Stimulated activated CD8-positive, alpha-beta memory T cell treated with anti-CD3 and anti-CD28 coated beads, Interleukin-12 subunit alpha, Interleukin-12 subunit beta, amount 100 ng/mL, for 24 hours (primary cell): ENCODE measurements around the gene ANKRD40CL.
A peak's percentile ranks its signal among the peaks of the same experiment; 100 is the strongest.

Experiments used
- DNase-seq: peaks from one replicate; pipeline ENCODE4 v3.0.0-alpha.2; 2020; ENCODE audit errors: extremely low read depth

ANKRD40CL gene

DNA sequence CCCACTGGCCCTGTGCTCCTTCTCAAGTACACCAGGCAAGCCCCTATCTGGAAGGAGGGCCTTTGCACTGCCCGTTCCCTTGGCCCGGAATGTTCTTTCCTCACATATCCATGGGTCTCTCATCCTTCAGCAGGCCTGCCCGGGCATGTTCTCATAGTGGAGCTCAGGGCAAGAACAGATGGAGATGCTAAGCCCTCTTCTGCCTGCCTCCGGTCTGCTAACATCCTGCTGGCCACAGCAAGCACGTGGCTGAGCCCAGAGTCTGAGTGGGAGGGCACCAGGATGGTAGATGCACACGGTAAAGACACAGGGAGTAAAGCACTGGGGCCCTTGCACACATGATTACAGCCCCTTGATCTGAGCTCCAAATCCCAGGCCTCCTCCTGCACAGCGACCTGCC is 19.8 kb upstream of the ANKRD40CL start:
- DNase-seq = no peak

DNA sequence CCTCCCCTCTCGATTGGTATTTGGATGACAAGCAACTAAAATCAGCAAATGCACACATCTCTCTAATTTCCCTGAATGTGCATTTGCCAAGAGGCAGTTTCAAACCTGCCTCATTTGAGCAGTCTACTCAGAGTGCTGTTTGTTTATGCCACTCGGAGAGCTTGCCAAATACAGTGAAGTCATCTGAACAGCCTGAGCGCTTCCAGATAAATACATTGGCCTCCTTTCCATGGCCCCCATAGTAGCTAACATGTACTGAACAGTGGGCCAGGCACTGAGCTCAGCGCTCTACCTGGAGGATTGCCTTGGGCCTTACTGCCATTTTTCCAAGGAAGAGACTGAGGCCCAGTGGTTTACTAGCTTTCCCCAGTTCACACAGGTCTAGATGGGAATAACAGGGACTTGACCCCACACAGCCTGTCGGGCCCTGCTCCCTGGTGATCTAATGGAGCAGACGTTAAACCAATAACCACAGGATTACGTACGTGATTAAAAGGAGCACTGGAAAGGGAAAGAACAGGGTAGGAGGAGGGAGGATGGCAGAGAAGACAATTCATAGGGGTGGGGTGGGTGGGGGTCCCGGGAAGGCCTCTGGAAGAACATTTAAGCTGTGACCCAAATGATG is 18.7 kb upstream of the ANKRD40CL start:
- no peak for DNase-seq

- no peak for DNase-seq
These were observed 17.8 kb upstream of the ANKRD40CL start for GRCh38 chr17:50785126-50785525.

- no peak for DNase-seq
These were observed 16.6 kb upstream of the ANKRD40CL start for GRCh38 chr17:50783905-50784304.

DNA sequence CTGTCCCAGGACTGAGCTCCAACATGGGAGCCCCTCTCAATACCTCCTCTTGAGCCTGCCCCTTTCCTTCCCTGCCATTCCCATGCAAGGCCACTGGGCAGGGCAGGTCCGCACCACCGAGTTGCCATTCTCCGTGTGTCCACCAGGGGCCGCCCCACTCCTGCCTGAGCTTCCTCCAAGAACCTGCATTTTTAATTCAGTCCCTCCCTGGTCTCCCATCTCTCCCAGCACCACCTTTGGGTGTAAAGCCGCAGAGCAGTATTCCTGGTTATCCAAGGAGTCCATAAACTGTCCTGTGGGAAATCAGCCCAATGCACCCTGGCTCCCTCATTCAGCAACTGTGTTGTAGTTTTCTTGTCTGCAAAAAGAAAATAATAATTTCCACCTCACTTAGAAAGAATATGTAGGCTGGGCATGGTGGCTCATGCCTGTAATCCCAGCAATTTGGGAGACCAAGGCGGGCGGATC is 15.9 kb upstream of the ANKRD40CL start:
- peak; percentile 48 for DNase-seq

DNA sequence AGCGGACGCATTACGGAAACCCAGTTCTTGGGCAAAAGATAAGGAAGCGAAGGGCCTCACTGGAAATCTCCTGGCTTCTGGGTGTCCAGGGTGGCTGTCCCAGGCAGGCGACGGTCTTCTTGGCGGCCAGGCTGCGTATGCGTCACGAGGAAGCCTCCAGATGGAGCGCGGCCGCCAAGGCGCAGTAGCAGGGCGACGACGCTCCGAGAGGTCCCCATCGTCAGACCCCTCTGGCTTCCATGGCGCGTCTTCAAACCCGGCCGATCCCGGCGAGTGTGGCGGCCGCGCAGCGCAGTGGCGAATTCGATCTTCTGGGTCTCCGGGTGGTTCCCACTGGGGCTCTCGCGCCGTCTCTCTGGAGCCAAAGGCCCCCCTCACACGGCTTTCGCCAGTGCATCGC is 13.8 kb upstream of the ANKRD40CL start:
- DNase-seq = no peak

DNA sequence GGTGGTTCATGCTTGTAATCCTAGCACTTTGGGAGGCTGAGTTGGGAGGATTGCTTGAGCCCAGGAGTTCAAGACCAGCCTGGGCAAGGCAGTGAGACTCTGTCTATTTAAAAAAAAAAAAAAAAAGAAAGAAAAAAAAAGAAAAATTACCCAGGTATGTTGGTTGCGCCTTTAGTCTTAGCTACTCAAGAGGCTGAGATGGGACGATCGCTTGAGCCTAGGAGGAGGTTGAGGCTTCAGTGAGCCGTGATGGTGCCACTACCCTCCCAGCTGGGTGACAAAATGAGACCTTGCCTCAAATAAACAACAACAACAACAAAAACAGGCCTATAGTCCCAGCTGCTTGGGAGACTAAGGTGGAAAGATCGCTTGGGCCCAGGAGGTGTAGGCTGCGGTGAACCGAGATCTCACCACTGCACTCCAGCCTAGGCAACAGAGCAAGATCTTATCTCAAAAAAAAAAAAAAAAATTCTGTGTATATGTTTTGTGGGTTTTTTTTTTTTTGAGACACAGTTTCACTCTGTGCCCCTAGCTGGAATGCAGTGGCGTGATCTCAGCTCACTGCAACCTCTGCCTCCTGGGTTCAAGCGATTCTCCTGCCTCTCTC is 12.5 kb upstream of the ANKRD40CL start:
- DNase-seq = no peak

- no peak for DNase-seq
These were observed 11.7 kb upstream of the ANKRD40CL start for GRCh38 chr17:50778988-50779387.

DNA sequence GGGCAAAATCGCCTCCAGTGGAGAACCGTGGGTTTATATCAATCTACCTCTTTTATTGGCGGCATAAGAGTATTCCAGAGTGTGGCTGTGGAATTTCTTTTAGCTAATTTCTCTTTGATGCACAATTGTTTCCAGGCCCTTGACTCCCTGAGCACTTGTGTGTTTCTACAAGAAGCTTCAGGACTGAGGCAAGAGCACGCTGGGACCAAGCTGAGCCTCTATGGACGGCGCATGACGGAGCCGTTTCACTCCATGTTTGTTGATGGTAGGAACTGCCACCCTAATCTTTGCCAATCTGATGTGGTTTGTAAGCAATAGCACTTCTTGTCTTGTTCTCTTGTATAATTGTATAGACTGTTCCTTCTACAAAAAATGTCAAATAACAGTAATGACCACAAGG is 11.2 kb upstream of the ANKRD40CL start:
- no peak for DNase-seq

GRCh38 chr17:50775926-50776325 is 8.6 kb upstream of the ANKRD40CL start:
- no peak for DNase-seq

DNA sequence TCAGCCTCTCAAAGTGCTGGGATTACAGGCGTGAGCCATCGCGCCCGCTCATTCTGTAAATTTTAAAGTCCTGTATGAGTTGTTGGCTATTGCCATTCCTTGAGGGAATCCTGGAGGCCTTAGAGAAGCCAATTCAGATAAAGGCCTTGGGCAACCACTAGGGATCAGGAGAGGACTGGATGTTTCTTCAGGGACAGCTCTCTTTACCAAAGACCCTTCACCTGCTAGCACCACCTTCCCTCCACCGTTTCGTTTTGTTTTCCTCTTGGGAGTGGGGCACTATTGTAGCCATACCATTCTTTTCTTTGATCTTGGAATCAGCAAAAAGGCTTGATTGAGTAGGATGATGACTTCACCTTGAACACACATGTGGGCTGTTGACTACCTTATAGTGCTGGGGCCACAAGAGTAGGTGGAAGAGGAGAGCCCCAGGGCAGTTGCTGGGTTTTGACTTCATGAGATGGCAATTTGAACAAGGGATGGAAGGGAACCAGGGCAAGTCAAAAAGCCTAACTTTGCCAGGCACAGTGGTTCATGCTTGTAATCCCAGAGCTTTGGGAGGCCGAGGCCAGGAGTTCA is 7.0 kb upstream of the ANKRD40CL start:
- no peak for DNase-seq

GRCh38 chr17:50771991-50772785 is 4.9 kb upstream of the ANKRD40CL start:
- no peak for DNase-seq

GRCh38 chr17:50770346-50770745 is 3.0 kb upstream of the ANKRD40CL start:
- no peak for DNase-seq

DNA sequence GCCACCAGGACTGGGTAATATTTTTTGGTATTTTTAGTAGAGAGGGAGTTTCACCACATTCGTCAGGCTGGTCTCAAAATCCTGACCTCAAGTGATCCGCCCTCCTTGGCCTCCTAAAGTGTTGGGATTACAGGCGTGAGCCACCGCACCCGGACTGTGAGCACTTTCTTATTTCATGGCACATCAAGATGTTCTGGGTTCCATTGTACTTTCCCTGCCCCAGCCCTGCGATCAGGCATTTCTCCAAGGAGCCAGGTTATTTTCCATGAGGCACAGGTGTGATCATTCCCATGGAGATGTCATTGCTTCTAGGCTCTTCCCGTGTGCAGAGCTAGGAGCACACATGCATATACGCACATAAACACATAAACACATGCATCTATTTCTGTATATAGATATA is 2.6 kb upstream of the ANKRD40CL start:
- no peak for DNase-seq

DNA sequence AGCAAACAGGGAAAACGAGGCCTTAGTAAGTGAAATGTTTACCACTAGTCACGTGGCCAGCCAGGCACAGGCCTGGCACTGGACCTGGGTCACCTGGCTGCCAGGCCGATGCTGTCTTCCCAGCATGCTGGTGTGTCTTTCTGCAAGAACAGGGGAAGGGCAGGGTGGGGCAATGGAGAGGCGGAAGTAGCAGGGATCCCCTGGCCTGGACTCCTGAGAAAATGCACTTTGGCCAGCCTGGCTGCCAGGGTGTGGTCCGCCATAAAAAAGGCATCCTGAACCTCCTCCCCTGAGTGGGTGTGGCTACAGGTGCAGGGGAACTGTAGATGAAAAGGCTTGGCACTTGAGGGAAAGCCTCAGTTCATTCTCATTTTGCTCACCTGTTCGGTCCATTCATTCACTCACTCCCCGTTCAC is 1.0 kb upstream of the ANKRD40CL start:
- DNase-seq = no peak

GRCh38 chr17:50767030-50767429 is 288 bp downstream of the ANKRD40CL start:
- DNase-seq = no peak

DNA sequence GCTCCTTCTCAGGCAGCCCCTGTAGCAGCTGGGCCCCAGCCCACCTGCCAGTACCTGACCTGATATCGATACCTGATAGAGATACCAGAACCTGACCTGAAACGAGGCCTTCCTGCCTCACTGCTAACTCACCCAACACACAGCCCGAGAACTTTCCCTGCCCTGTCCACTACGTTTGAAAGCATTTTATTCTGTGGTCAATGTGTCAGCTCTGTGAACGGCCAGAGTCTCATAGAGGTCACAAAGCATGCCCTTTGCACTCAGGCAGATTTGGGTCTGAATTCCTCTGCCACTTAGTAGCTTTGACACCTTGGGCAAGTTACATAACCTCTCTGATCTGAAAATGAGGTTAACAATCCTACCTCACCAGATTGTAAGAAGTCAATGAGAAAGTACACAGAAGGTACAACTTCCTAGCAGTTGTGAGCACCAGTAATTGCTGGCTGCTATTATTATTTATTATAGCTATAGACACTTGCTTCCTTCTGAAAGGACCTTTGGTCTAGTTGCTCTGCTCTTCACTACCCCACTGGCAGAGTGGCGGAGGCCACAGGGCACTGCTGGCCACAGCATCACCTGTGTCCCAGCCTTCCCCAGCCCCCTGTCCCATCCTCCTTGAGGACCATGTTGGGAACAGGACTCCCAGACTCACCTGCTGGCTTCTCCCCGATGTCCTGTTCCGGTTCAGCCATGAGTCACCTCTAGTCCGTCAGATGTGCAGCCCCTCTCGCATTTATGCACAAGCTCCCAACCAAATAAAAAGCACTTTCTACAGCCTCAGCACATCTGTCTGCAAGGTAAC is 895 bp downstream of the ANKRD40CL start:
- no peak for DNase-seq

GRCh38 chr17:50765454-50766221 is 1.7 kb downstream of the ANKRD40CL start:
- DNase-seq = no peak

DNA sequence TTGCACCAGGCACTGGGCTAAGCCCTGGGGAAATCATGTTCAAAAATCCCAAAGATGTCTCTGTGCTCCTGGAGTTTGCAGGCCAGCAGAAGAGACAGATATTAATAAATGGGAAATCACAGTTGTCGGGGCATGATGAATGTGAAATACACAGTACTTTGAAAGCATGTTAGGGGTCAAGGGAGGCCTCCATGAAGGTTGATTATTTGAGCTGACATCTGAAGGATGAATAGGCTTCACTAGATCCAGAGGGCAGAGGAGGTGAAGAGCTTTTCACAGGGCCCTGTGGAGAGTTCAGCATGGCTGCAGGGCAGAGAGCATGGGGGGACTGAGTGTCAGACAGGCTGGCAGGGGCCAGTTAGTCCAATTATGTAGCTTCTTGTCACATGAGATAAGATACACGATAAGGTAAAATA is 2.6 kb downstream of the ANKRD40CL start:
- DNase-seq = no peak

DNA sequence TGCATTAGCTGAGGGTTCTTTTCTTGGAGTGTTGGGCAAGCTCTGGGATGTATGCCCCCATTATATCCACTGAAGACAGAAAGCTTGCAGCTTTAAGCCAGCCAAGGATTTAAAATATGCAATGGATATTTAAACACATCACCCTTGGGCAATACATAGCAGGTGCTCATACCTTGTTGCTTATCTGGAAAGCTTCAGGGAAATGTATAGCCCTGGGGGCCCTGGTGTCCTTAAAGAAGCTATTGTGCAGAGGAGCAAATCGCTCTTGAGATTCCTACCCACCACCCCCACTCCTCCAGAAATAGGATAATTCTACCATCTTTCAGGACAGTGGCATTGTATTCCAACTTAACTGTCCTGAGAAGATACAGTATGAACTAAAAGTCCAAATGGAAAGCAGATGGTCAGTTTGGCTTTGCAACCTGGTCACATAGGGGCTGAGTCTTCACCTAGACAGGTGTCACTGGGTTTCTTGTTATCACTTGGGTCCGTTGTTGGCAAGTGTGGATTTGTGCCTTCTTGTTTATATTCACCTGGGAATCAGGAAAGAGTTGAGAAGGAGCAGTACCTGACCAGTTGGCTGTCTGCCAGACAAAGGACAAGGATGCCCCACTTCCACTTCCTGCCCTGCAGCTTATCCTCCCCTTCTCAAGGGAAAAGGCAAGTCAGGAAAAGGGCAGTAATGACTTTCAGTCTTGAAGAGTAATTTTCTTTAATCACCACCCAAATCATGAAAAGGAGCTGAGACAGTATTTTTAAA is 3.4 kb downstream of the ANKRD40CL start:
- DNase-seq = no peak
